BLaER1 (cell line): ENCODE measurements around the gene TERT.
A peak's percentile ranks its signal among the peaks of the same experiment; 100 is the strongest.

Experiments
- H3K27ac ChIP-seq: shearing (Covaris generic); formaldehyde crosslinking; 2 replicates; pipeline ENCODE4 v1.8.1; 2022
- H3K27me3 ChIP-seq: shearing (Covaris generic); formaldehyde crosslinking; 2 replicates; pipeline ENCODE4 v1.8.1; 2022
- H3K36me3 ChIP-seq: shearing (Covaris generic); formaldehyde crosslinking; 2 replicates; pipeline ENCODE4 v1.8.1; 2022
- H3K4me1 ChIP-seq: shearing (Covaris generic); formaldehyde crosslinking; 2 replicates; pipeline ENCODE4 v1.8.1; 2022
- H3K4me2 ChIP-seq: shearing (Covaris generic); formaldehyde crosslinking; 2 replicates; pipeline ENCODE4 v1.8.1; 2022
- H3K4me3 ChIP-seq: shearing (Covaris generic); formaldehyde crosslinking; 2 replicates; pipeline ENCODE4 v1.8.1; 2022
- H3K9ac ChIP-seq: shearing (Covaris generic); formaldehyde crosslinking; 2 replicates; pipeline ENCODE4 v1.8.1; 2022
- H3K9me3 ChIP-seq: shearing (Covaris generic); formaldehyde crosslinking; 2 replicates; pipeline ENCODE4 v1.8.1; 2022
- H4K20me1 ChIP-seq: shearing (Covaris generic); formaldehyde crosslinking; 2 replicates; pipeline ENCODE4 v1.8.1; 2022
- Cebpa-rat ChIP-seq: shearing (Covaris generic); IDR thresholded peaks from 2 replicates; pipeline ENCODE4 v1.8.1; 2022

TERT gene

GRCh38 chr5:1319436-1320256, 24.8 kb upstream of the TERT start:
- Histone ChIP-seq H3K4me3 (peak overlapping the region; percentile 27; the same call in 1 of the 2 replicates), H3K4me1 (peaks cover 98% of the 10 kb centered on the region), H3K36me3 (peaks cover 75% of the 10 kb centered on the region), H3K4me2 (peak overlapping the region; percentile 92), H3K9me3 (no peaks in the 10 kb centered on the region), H4K20me1 (peaks cover 6% of the 10 kb centered on the region; the same call in 1 of the 2 replicates), H3K27ac (peak overlapping the region; percentile 87), H3K27me3 (no peaks in the 10 kb centered on the region), H3K9ac (peak overlapping the region; percentile 40; the same call in 1 of the 2 replicates)
- TF ChIP-seq Cebpa-rat: no peak

GRCh38 chr5:1318659-1319251, 23.9 kb upstream of the TERT start:
- TF ChIP-seq Cebpa-rat: no peak
- no peaks in the 10 kb centered on the region for H3K9me3 ChIP-seq
- peak overlapping the region; percentile 27; the same call in 1 of the 2 replicates for H3K4me3 ChIP-seq
- H4K20me1 ChIP-seq: 0 out of 2 replicates have a peak, but pooled peaks cover 6% of the 10 kb centered on the region
- peaks cover 98% of the 10 kb centered on the region for H3K4me1 ChIP-seq
- H3K36me3 ChIP-seq: peaks cover 66% of the 10 kb centered on the region
- peak overlapping the region; percentile 92 for H3K4me2 ChIP-seq
- no peaks in the 10 kb centered on the region for H3K27me3 ChIP-seq
- H3K9ac ChIP-seq: peak overlapping the region; percentile 40; the same call in 1 of the 2 replicates
- H3K27ac ChIP-seq: peak overlapping the region; percentile 87

- Histone ChIP-seq H3K27ac (peak overlapping the region; percentile 87), H3K27me3 (no peaks in the 10 kb centered on the region), H3K9ac (0 out of 2 replicates have a peak overlapping the region, but pooled peaks have one; percentile 40), H3K4me3 (peak overlapping the region; percentile 27; the same call in 1 of the 2 replicates), H3K9me3 (no peaks in the 10 kb centered on the region), H4K20me1 (0 out of 2 replicates have a peak, but pooled peaks cover under 1% of the 10 kb centered on the region), H3K4me2 (peak overlapping the region; percentile 92), H3K4me1 (peaks cover 98% of the 10 kb centered on the region), H3K36me3 (peaks cover 59% of the 10 kb centered on the region)
- no peak for TF ChIP-seq Cebpa-rat
These were observed 23.2 kb upstream of the TERT start for GRCh38 chr5:1317921-1318565.

DNA sequence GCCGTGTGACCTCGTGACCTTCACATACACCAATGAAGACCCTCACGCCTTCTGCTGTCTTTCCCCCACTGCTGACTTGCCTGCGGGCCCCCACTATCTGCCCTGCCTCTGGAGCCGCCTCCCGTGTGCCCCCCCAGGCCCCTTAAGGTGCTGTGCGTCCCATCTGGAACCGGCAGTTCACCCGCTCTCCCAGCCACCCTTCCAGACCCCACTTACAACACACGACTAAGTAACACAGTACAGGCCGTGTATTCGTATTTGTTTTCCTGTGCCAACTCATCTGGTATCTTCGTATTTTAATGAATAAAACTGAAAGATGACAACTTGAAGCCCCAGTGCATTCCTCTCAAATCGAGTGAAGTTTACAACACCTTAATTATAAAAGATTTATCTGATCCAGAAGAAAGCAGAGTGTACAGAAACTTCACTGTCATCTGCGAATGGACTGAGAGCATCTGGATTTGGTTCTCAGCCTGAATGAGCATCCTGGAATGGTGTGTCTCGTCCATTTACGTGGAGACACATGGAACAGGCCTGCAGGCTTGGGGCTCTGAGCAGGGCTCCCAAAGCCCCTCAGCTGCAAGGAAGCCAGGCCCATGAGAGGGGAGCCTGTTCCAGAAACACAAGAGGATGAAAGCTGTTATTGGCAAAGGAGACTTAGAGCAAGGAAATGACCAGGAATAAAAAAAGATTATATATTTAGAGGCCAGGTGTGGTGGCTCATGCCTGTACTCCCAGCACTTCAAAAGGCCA, 21.9 kb upstream of the TERT start:
- H3K4me2 ChIP-seq: peak overlapping the region; percentile 92
- no peaks in the 10 kb centered on the region for H4K20me1 ChIP-seq

GRCh38 chr5:1315709-1316587, 21.1 kb upstream of the TERT start:
- Histone ChIP-seq H3K4me2 (peak overlapping the region; percentile 92), H4K20me1 (no peaks in the 10 kb centered on the region), H3K9me3 (peaks cover 9% of the 10 kb centered on the region), H3K36me3 (peaks cover 40% of the 10 kb centered on the region), H3K4me3 (peak overlapping the region; percentile 64), H3K4me1 (peaks cover 97% of the 10 kb centered on the region), H3K9ac (peak overlapping the region; percentile 76), H3K27ac (peak overlapping the region; percentile 87), H3K27me3 (no peaks in the 10 kb centered on the region)
- no peak for TF ChIP-seq Cebpa-rat

More for the DNA sequence above, 21.9 kb upstream of the TERT start:
- Histone ChIP-seq H3K4me1 (peaks cover 97% of the 10 kb centered on the region), H3K9me3 (peaks cover under 1% of the 10 kb centered on the region), H3K27ac (peak overlapping the region; percentile 87), H3K9ac (peak overlapping the region; percentile 76; the same call in 1 of the 2 replicates), H3K4me3 (peak overlapping the region; percentile 64), H3K27me3 (no peaks in the 10 kb centered on the region), H3K36me3 (peaks cover 47% of the 10 kb centered on the region)
- TF ChIP-seq Cebpa-rat: no peak

- Histone ChIP-seq H4K20me1 (no peaks in the 10 kb centered on the region), H3K4me2 (peak overlapping the region; percentile 92), H3K4me1 (peaks cover 94% of the 10 kb centered on the region), H3K9ac (peak overlapping the region; percentile 76), H3K27me3 (no peaks in the 10 kb centered on the region), H3K36me3 (peaks cover 40% of the 10 kb centered on the region), H3K27ac (peak overlapping the region; percentile 87), H3K9me3 (peaks cover 17% of the 10 kb centered on the region), H3K4me3 (peak overlapping the region; percentile 64)
- no peak for TF ChIP-seq Cebpa-rat
These were observed 20.3 kb upstream of the TERT start for GRCh38 chr5:1315018-1315708.

DNA sequence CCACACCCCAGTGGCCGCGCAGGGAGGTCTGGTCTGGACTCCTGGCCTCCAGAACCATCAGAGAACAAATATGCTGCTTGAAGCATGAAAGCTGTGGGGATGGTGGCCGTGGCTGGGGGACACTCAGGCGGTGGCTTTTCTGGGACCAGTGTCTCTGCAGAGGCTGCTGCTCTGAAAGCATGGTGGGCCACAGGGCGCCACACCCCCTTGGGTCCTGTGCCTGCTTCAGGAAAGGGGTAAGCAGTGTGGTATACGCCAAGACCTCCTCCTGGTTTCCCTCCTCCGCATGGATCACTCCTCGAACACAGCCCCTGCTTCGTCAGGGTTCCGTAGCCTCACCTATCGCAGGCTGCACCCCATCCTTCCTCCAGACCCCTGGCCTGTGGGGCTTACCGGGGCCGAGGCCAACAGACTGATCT, 19.7 kb upstream of the TERT start:
- H3K9ac ChIP-seq: peak overlapping the region; percentile 76
- H3K4me3 ChIP-seq: peak overlapping the region; percentile 64
- peaks cover 23% of the 10 kb centered on the region for H3K9me3 ChIP-seq
- H3K27me3 ChIP-seq: no peaks in the 10 kb centered on the region
- H3K36me3 ChIP-seq: peaks cover 38% of the 10 kb centered on the region
- TF ChIP-seq Cebpa-rat: no peak
- H3K4me1 ChIP-seq: peaks cover 88% of the 10 kb centered on the region
- H3K27ac ChIP-seq: peak overlapping the region; percentile 87
- H4K20me1 ChIP-seq: no peaks in the 10 kb centered on the region
- H3K4me2 ChIP-seq: peak overlapping the region; percentile 92
